Ascending aorta (tissue), 2 donors: ENCODE results near the gene RFX6. TPM values are rescaled to one million over a fixed set of nuclear protein-coding genes. Genes with fewer than 3 reads are reported as not detected.

ENCODE experiments used
- DNase-seq, 2 donors: peaks; one replicate each; pipeline ENCODE4 v3.0.0-alpha.2; 2019; ENCODE audit warnings: low spot score in 2 of 2
- H3K27ac ChIP-seq, 2 donors: fragments of 200-600 bp; sonication (generic); one replicate each; pipeline ENCODE4 v1.5.1; 2016 to 2017; ENCODE audit warnings: mild to moderate bottlenecking in 1 of 2
- H3K27me3 ChIP-seq: fragments of 200-600 bp; sonication (generic); one replicate; pipeline ENCODE4 v1.5.1; 2017
- H3K36me3 ChIP-seq, 2 donors: fragments of 200-600 bp; sonication (generic); one replicate each; pipeline ENCODE4 v1.5.1; 2016
- H3K4me1 ChIP-seq, 2 donors: fragments of 200-600 bp; sonication (generic); one replicate each; pipeline ENCODE4 v1.5.1; 2016 to 2017; ENCODE audit warnings: mild to moderate bottlenecking in 1 of 2
- H3K4me3 ChIP-seq, 2 donors: fragments of 200-600 bp; sonication (generic); one replicate each; pipeline ENCODE4 v1.5.1; 2016 to 2017; ENCODE audit warnings: mild to moderate bottlenecking in 1 of 2
- H3K9me3 ChIP-seq, 2 donors: fragments of 200-600 bp; sonication (generic); one replicate each; pipeline ENCODE4 v1.5.1; 2016
- intact Hi-C: fragments of 100-400 bp; cut with DNase I; formaldehyde crosslinking; loops from one replicate; pipeline ENCODE4 v1.15.1; 2023
- total RNA-seq: library from RNA; depleted of rRNA; stranded (reverse); fragments of >200 nt; gene quantifications from one replicate; pipeline ENCODE4 v1.1.0, GENCODE V29; 2016
- TF ChIP-seq, protein P1 (sequence below), 3 experiments: fragments of 200-600 bp in 2 of 3; fragments of 450-650 bp in 1 of 3; sonication (generic) in 2 of 3; IDR thresholded peaks; one replicate each; pipeline ENCODE4 v1.5.1; 2016 to 2019; ENCODE audit warnings: antibody characterized with exemption in 3 of 3, mild to moderate bottlenecking in 1 of 3, moderate library complexity in 1 of 3

Gene RFX6
- total RNA-seq, 1 donor from 2014 or later = not detected

- H3K4me3 ChIP-seq = no peak overlapping the region
- H3K27ac ChIP-seq = no peak overlapping the region
- DNase-seq = no peak
- TF ChIP-seq, protein P1, sequence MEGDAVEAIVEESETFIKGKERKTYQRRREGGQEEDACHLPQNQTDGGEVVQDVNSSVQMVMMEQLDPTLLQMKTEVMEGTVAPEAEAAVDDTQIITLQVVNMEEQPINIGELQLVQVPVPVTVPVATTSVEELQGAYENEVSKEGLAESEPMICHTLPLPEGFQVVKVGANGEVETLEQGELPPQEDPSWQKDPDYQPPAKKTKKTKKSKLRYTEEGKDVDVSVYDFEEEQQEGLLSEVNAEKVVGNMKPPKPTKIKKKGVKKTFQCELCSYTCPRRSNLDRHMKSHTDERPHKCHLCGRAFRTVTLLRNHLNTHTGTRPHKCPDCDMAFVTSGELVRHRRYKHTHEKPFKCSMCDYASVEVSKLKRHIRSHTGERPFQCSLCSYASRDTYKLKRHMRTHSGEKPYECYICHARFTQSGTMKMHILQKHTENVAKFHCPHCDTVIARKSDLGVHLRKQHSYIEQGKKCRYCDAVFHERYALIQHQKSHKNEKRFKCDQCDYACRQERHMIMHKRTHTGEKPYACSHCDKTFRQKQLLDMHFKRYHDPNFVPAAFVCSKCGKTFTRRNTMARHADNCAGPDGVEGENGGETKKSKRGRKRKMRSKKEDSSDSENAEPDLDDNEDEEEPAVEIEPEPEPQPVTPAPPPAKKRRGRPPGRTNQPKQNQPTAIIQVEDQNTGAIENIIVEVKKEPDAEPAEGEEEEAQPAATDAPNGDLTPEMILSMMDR (IDR thresholded peaks at IDR 0.05) = no peak
- no peaks in the 10 kb centered on the region for H3K27me3 ChIP-seq
- no peaks in the 10 kb centered on the region for H3K9me3 ChIP-seq
- intact Hi-C loops = no loop called here
- no peaks in the 10 kb centered on the region for H3K36me3 ChIP-seq
- H3K4me1 ChIP-seq = no peaks in the 10 kb centered on the region
Measured at GRCh38 chr6:116884530-116884929, 7.5 kb downstream of the RFX6 start.

GRCh38 chr6:116887168-116887567 is 10.1 kb downstream of the RFX6 start:
- H3K36me3 ChIP-seq = no peaks in the 10 kb centered on the region
- intact Hi-C loops = no loop called here
- DNase-seq = no peak
- no peaks in the 10 kb centered on the region for H3K9me3 ChIP-seq
- H3K27me3 ChIP-seq = no peaks in the 10 kb centered on the region
- H3K27ac ChIP-seq = no peak overlapping the region
- TF ChIP-seq, protein P1 (IDR thresholded peaks at IDR 0.05) = no peak
- H3K4me1 ChIP-seq = no peaks in the 10 kb centered on the region
- no peak overlapping the region for H3K4me3 ChIP-seq

GRCh38 chr6:116887894-116888293 is 10.9 kb downstream of the RFX6 start:
- Histone ChIP-seq H3K4me1 (no peaks in the 10 kb centered on the region), H3K9me3 (no peaks in the 10 kb centered on the region)
- intact Hi-C loops = no loop called here

GRCh38 chr6:116888732-116889360 is 11.8 kb downstream of the RFX6 start:
- no peaks in the 10 kb centered on the region for H3K27me3 ChIP-seq
- intact Hi-C loops = no loop called here
- H3K9me3 ChIP-seq = no peaks in the 10 kb centered on the region
- no peak overlapping the region for H3K4me3 ChIP-seq
- no peak overlapping the region for H3K27ac ChIP-seq
- H3K4me1 ChIP-seq = no peaks in the 10 kb centered on the region
- no peak for DNase-seq
- H3K36me3 ChIP-seq = no peaks in the 10 kb centered on the region
- TF ChIP-seq, protein P1 (IDR thresholded peaks at IDR 0.05) = no peak

More at GRCh38 chr6:116887894-116888293, 10.9 kb downstream of the RFX6 start:
- H3K27ac ChIP-seq = no peak overlapping the region
- H3K4me3 ChIP-seq = no peak overlapping the region
- TF ChIP-seq, protein P1 (IDR thresholded peaks at IDR 0.05) = no peak
- DNase-seq = no peak
- H3K27me3 ChIP-seq = no peaks in the 10 kb centered on the region
- H3K36me3 ChIP-seq = no peaks in the 10 kb centered on the region

DNA sequence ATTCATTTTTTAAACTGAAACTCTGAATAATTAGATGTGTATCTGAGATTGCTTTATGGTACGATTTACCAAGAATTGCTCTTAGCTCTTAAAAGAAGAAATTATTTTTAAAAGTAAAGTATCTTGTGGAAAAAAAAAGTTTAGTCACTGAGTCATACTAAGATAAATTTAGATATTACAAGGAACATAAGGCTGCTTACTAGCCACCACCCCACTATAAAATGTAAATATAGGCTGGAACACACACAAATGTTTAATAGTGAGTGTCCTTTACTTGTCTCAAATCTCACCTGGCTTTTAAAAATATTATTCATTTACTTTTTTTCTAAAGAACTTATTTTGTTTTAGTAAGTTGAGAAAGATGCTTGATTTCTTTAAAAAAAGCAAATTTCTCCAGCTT is 17.6 kb downstream of the RFX6 start:
- Histone ChIP-seq H3K4me3 (no peak overlapping the region), H3K9me3 (no peaks in the 10 kb centered on the region), H3K27me3 (no peaks in the 10 kb centered on the region), H3K4me1 (no peaks in the 10 kb centered on the region), H3K36me3 (no peaks in the 10 kb centered on the region), H3K27ac (no peak overlapping the region)
- TF ChIP-seq, protein P1 (IDR thresholded peaks at IDR 0.05) = no peak
- intact Hi-C loops = no loop called here
- no peak for DNase-seq

- no peak for DNase-seq
- H3K27me3 ChIP-seq = no peaks in the 10 kb centered on the region
- no peaks in the 10 kb centered on the region for H3K4me1 ChIP-seq
- no peak overlapping the region for H3K4me3 ChIP-seq
- H3K36me3 ChIP-seq = no peaks in the 10 kb centered on the region
- no peak overlapping the region for H3K27ac ChIP-seq
- intact Hi-C loops = no loop called here
- no peaks in the 10 kb centered on the region for H3K9me3 ChIP-seq
- TF ChIP-seq, protein P1 (IDR thresholded peaks at IDR 0.05) = no peak
Measured at GRCh38 chr6:116895935-116896334, 18.9 kb downstream of the RFX6 start.
